ENCODE measurements around the gene GLT8D2. TPM values are rescaled to one million over a fixed set of nuclear protein-coding genes. Genes with fewer than 3 reads are reported as not detected.

GLT8D2 gene
- total RNA-seq, 1 donor from 2014 or later, result 19.8 TPM

- Mint-ChIP-seq H3K27ac (no peak overlapping the region), H3K36me3 (peaks cover 31% of the 10 kb centered on the region), H3K27me3 (no peaks in the 10 kb centered on the region), H3K4me3 (peak overlapping the region; percentile 6), H3K4me1 (ENCODE audit: unreplicated experiment) (peaks cover 9% of the 10 kb centered on the region), H3K9me3 (no peaks in the 10 kb centered on the region)
- no peak for TF ChIP-seq CTCF (conservative IDR thresholded peaks at IDR 0.05)
- DNase-seq (ENCODE audit: extremely low spot score, unreplicated experiment), result no peak
Measured at GRCh38 chr12:103952497-103952896, 97.5 kb downstream of the GLT8D2 start.

GRCh38 chr12:103948746-103949406 is 101.1 kb downstream of the GLT8D2 start:
- Mint-ChIP-seq H3K9me3 (no peaks in the 10 kb centered on the region), H3K27ac (peak overlapping the region; percentile 48), H3K36me3 (peaks cover 42% of the 10 kb centered on the region), H3K4me3 (no peak overlapping the region), H3K27me3 (no peaks in the 10 kb centered on the region), H3K4me1 (ENCODE audit: unreplicated experiment) (no peaks in the 10 kb centered on the region)
- TF ChIP-seq CTCF (conservative IDR thresholded peaks at IDR 0.05), result no peak
- no peak for DNase-seq (ENCODE audit: extremely low spot score, unreplicated experiment)

GRCh38 chr12:103947871-103948555 is 102.0 kb downstream of the GLT8D2 start:
- Mint-ChIP-seq H3K27me3 (no peaks in the 10 kb centered on the region), H3K4me3 (no peak overlapping the region), H3K27ac (peak overlapping the region; percentile 48), H3K4me1 (ENCODE audit: unreplicated experiment) (no peaks in the 10 kb centered on the region), H3K36me3 (peaks cover 42% of the 10 kb centered on the region), H3K9me3 (no peaks in the 10 kb centered on the region)
- DNase-seq (ENCODE audit: extremely low spot score, unreplicated experiment), result no peak
- no peak for TF ChIP-seq CTCF (conservative IDR thresholded peaks at IDR 0.05)

GRCh38 chr12:103944964-103945363 is 105.0 kb downstream of the GLT8D2 start:
- no peaks in the 10 kb centered on the region for H3K4me1 Mint-ChIP-seq (ENCODE audit: unreplicated experiment)
- peaks cover 55% of the 10 kb centered on the region for H3K36me3 Mint-ChIP-seq
- no peak for TF ChIP-seq CTCF (conservative IDR thresholded peaks at IDR 0.05)
- no peak overlapping the region for H3K27ac Mint-ChIP-seq
- H3K27me3 Mint-ChIP-seq, result no peaks in the 10 kb centered on the region
- no peaks in the 10 kb centered on the region for H3K9me3 Mint-ChIP-seq
- DNase-seq (ENCODE audit: extremely low spot score, unreplicated experiment), result no peak
- H3K4me3 Mint-ChIP-seq, result no peak overlapping the region

Other genes with a start within 250 kb of the GLT8D2 start
- 10.9 and 16.3 TPM in 2 replicates for gene NT5DC3, start 209.0 kb downstream of the GLT8D2 start, total RNA-seq (ENCODE audit: low replicate concordance)
- gene HSP90B1, start 119.8 kb downstream of the GLT8D2 start, total RNA-seq (ENCODE audit: low replicate concordance), result 832 and 967 TPM in 2 replicates
- 40.1 and 43.6 TPM in 2 replicates for gene TDG, start 84.3 kb downstream of the GLT8D2 start, total RNA-seq (ENCODE audit: low replicate concordance)
- 8.5 and 11.2 TPM in 2 replicates for gene HCFC2, start 14.3 kb upstream of the GLT8D2 start, total RNA-seq (ENCODE audit: low replicate concordance)
- 23.0 and 36.4 TPM in 2 replicates for gene NFYB, start 88.0 kb upstream of the GLT8D2 start, total RNA-seq (ENCODE audit: low replicate concordance)
- 94.7 and 157 TPM in 2 replicates for gene TXNRD1, start 165.6 kb upstream of the GLT8D2 start, total RNA-seq (ENCODE audit: low replicate concordance)